KMS-11 (cell line): ENCODE measurements around the gene ADNP.

Experiments
- H2AFZ ChIP-seq: fragments of 200-600 bp; sonication (generic); 2 replicates; pipeline ENCODE4 v1.6.1; 2016; ENCODE audit warnings: antibody characterized with exemption, mixed run types, low read depth
- H3K27ac ChIP-seq: fragments of 200-600 bp; sonication (generic); 2 replicates; pipeline ENCODE4 v1.6.1; 2016; ENCODE audit warnings: mild to moderate bottlenecking, mixed run types
- H3K27me3 ChIP-seq: fragments of 200-600 bp; sonication (generic); 2 replicates; pipeline ENCODE4 v1.6.1; 2017; ENCODE audit warnings: mild to moderate bottlenecking, low read depth, mixed run types, moderate library complexity; ENCODE audit not compliant: insufficient read depth
- H3K36me3 ChIP-seq: fragments of 200-600 bp; sonication (generic); 2 replicates; pipeline ENCODE4 v1.6.1; 2017; ENCODE audit warnings: mild to moderate bottlenecking, mixed run types; ENCODE audit not compliant: insufficient read depth
- H3K4me1 ChIP-seq: fragments of 200-600 bp; sonication (generic); 2 replicates; pipeline ENCODE4 v1.6.1; 2016; ENCODE audit warnings: mild to moderate bottlenecking, low read depth, mixed run types; ENCODE audit not compliant: poor library complexity, severe bottlenecking
- H3K4me2 ChIP-seq: fragments of 200-600 bp; sonication (generic); 2 replicates; pipeline ENCODE4 v1.7.0; 2016; ENCODE audit warnings: mild to moderate bottlenecking, mixed run types
- H3K4me3 ChIP-seq: fragments of 200-600 bp; sonication (generic); IDR thresholded peaks from 2 replicates; pipeline ENCODE4 v1.6.1; 2017; ENCODE audit warnings: low read depth, low read length, mixed read lengths; ENCODE audit not compliant: insufficient read depth
- H3K79me2 ChIP-seq: fragments of 200-600 bp; sonication (generic); 2 replicates; pipeline ENCODE4 v1.6.1; 2016; ENCODE audit warnings: low read depth, mixed run types; ENCODE audit not compliant: insufficient read depth
- H3K9ac ChIP-seq: fragments of 200-600 bp; sonication (generic); 2 replicates; pipeline ENCODE4 v1.6.1; 2016; ENCODE audit warnings: mild to moderate bottlenecking, mixed run types
- H4K20me1 ChIP-seq: fragments of 200-600 bp; sonication (generic); 2 replicates; pipeline ENCODE4 v1.6.1; 2016; ENCODE audit warnings: mild to moderate bottlenecking, mixed run types; ENCODE audit not compliant: insufficient read depth
- TF ChIP-seq, protein P1 (sequence below): fragments of 200-600 bp; sonication (generic); conservative IDR thresholded peaks from 2 replicates; pipeline ENCODE4 v1.6.1; 2017; ENCODE audit warnings: low read depth, mild to moderate bottlenecking, antibody characterized with exemption, low read length, moderate library complexity, mixed read lengths

The ADNP gene

DNA sequence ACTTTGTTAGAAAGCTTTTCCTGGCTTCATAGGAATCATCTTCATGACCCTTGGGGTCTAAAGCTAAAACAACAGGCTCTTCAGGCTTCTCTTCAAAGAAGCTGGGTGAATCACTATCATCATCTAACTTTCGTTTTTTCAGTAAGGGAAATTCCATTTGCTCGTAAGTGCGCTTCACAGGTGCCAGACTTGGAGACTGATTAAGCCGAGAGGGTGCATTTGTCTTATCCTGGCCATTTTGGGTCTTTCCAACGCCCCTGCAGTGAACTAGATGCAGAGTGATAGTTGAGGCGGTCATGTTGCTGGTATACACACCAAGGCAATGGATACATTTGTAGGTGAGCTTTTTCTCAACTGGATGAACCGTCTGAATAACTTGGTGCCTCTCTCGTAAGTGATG, 38.8 kb downstream of the ADNP start:
- H4K20me1 ChIP-seq: peaks cover 8% of the 10 kb centered on the region; the same call in 1 of the 2 replicates
- no peak overlapping the region for H3K4me3 ChIP-seq
- peaks cover 8% of the 10 kb centered on the region; the same call in 1 of the 2 replicates for H3K36me3 ChIP-seq
- H3K9ac ChIP-seq: no peak overlapping the region
- H3K79me2 ChIP-seq: peaks cover 4% of the 10 kb centered on the region; the same call in 1 of the 2 replicates
- H3K4me1 ChIP-seq: no peaks in the 10 kb centered on the region
- no peaks in the 10 kb centered on the region for H3K27me3 ChIP-seq
- no peak overlapping the region for H3K27ac ChIP-seq
- no peak overlapping the region for H3K4me2 ChIP-seq
- no peak overlapping the region for H2AFZ ChIP-seq
- TF ChIP-seq, protein P1, sequence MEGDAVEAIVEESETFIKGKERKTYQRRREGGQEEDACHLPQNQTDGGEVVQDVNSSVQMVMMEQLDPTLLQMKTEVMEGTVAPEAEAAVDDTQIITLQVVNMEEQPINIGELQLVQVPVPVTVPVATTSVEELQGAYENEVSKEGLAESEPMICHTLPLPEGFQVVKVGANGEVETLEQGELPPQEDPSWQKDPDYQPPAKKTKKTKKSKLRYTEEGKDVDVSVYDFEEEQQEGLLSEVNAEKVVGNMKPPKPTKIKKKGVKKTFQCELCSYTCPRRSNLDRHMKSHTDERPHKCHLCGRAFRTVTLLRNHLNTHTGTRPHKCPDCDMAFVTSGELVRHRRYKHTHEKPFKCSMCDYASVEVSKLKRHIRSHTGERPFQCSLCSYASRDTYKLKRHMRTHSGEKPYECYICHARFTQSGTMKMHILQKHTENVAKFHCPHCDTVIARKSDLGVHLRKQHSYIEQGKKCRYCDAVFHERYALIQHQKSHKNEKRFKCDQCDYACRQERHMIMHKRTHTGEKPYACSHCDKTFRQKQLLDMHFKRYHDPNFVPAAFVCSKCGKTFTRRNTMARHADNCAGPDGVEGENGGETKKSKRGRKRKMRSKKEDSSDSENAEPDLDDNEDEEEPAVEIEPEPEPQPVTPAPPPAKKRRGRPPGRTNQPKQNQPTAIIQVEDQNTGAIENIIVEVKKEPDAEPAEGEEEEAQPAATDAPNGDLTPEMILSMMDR: no peak

DNA sequence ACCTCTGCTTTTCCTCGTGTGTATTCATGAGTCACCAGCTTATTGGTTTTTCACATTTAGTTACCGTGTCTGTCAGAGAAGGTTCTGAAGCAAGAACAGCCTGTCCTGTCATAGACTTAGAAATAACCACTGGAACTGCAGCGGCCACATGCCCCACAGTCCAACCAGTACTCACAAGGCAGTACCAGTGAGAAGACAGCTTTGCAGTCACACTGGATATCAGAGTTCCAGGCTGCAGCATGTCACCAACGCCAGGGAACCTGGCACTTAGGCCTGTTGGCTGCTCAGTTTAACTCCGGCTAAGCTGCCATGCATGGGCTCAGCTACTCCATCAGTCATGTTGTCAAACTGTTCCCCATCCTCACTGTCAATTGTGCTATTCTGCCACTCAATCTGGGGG, 40.1 kb downstream of the ADNP start:
- no peak overlapping the region for H3K27ac ChIP-seq

DNA sequence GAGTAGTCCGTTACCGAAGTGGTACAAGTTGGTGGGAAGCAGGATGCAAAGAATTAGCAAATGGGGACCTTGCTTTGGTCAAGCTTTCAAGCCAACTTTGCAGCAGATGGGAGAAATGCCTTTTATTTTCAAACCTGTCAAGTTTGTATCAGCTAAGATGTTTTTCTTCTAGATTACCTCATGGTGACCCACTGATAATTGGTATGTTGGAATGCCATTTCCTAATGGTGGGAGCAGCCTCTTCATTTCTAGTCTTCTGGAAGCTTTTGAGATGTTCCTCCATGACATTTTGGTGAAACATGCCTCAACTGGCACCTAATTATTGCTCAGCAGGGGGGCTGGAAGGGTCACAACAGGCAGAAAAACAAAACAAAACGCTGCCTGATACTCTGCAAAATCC, 43.7 kb downstream of the ADNP start:
- H4K20me1 ChIP-seq: peaks cover 8% of the 10 kb centered on the region; the same call in 1 of the 2 replicates

More for the DNA sequence above, 40.1 kb downstream of the ADNP start:
- H3K4me3 ChIP-seq: no peak overlapping the region
- H3K4me1 ChIP-seq: no peaks in the 10 kb centered on the region
- TF ChIP-seq, protein P1: no peak
- H3K9ac ChIP-seq: no peak overlapping the region
- H2AFZ ChIP-seq: no peak overlapping the region
- peaks cover 7% of the 10 kb centered on the region; the same call in 1 of the 2 replicates for H3K36me3 ChIP-seq
- no peaks in the 10 kb centered on the region for H3K27me3 ChIP-seq
- H3K79me2 ChIP-seq: peaks cover 4% of the 10 kb centered on the region; the same call in 1 of the 2 replicates
- H3K4me2 ChIP-seq: no peak overlapping the region
- peaks cover 8% of the 10 kb centered on the region; the same call in 1 of the 2 replicates for H4K20me1 ChIP-seq

DNA sequence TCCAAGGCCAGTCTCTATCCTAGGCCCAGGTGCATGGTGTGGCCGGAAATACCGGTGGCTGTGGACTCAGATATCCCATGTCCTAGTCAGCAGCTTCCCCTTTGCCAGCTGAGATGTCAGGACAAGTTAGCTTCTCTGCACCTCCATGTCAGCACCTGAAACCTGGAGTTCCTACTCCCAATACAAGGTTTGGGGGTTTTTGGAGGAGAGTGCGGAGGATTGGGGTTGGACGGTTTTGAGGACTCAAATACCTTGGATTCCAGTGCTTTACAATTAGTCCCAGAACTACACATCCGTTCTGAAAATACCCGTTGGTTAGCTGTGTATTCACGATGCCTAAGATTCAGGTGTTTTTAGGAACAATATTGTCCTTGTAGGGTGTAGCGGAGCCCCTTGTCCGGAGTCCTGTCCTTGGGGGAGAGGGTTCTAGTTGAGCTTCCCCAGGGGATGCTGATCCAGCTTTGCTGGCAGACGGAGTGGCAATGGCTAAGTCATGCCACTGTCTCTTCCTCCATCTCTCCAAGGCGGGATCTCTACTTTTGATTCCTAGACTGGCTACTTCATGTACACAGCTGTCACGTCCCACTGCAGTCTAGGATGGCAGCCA, 45.0 kb downstream of the ADNP start:
- TF ChIP-seq, protein P1: no peak
- Histone ChIP-seq H3K4me1 (no peaks in the 10 kb centered on the region), H3K4me3 (no peak overlapping the region), H3K4me2 (no peak overlapping the region), H3K36me3 (no peaks in the 10 kb centered on the region), H2AFZ (no peak overlapping the region), H3K27ac (no peak overlapping the region), H3K27me3 (no peaks in the 10 kb centered on the region), H4K20me1 (peaks cover 8% of the 10 kb centered on the region; the same call in 1 of the 2 replicates), H3K9ac (no peak overlapping the region), H3K79me2 (peaks cover 4% of the 10 kb centered on the region; the same call in 1 of the 2 replicates)

More for the DNA sequence above, 43.7 kb downstream of the ADNP start:
- Histone ChIP-seq H3K9ac (no peak overlapping the region), H3K27me3 (no peaks in the 10 kb centered on the region), H3K36me3 (no peaks in the 10 kb centered on the region; the same call in 1 of the 2 replicates), H3K79me2 (peaks cover 4% of the 10 kb centered on the region; the same call in 1 of the 2 replicates), H3K4me3 (no peak overlapping the region), H3K27ac (no peak overlapping the region), H3K4me1 (no peaks in the 10 kb centered on the region), H2AFZ (no peak overlapping the region), H3K4me2 (no peak overlapping the region)
- TF ChIP-seq, protein P1: no peak
